PC-9 (cell line): ENCODE results near the gene ADGRA3.

Experiments used
- CTCF ChIP-seq: fragments of 200-600 bp; sonication (generic); conservative IDR thresholded peaks from 2 replicates; pipeline ENCODE4 v1.6.1; 2017; ENCODE audit warnings: mixed run types, antibody characterized with exemption, mild to moderate bottlenecking, moderate library complexity
- EZH2 ChIP-seq: fragments of 200-600 bp; sonication (generic); IDR thresholded peaks from 2 replicates; pipeline ENCODE4 v1.8.0; 2017; ENCODE audit warnings: antibody characterized with exemption, low read depth

GRCh38 chr4:22500831-22501714, 14.8 kb downstream of the ADGRA3 start:
- TF ChIP-seq CTCF (no peak), EZH2 (no peak)
